ENCODE measurements around the gene ITGA2. TPM values are rescaled to one million over a fixed set of nuclear protein-coding genes. Genes with fewer than 3 reads are reported as not detected.

ITGA2 gene
- total RNA-seq, 4 donors from 2014 or later, result 0.07 to 0.41 (median 0.24) TPM

- no peaks in the 10 kb centered on the region for H3K36me3 ChIP-seq
- in situ Hi-C loops (cut with MboI; ENCODE audit: low sequenced_read_pairs in 4 of 4), result no loop called here
- H3K4me3 ChIP-seq, result no peak overlapping the region
- TF ChIP-seq POLR2A (IDR thresholded peaks at IDR 0.05), result no peak
- TF ChIP-seq, protein P1, sequence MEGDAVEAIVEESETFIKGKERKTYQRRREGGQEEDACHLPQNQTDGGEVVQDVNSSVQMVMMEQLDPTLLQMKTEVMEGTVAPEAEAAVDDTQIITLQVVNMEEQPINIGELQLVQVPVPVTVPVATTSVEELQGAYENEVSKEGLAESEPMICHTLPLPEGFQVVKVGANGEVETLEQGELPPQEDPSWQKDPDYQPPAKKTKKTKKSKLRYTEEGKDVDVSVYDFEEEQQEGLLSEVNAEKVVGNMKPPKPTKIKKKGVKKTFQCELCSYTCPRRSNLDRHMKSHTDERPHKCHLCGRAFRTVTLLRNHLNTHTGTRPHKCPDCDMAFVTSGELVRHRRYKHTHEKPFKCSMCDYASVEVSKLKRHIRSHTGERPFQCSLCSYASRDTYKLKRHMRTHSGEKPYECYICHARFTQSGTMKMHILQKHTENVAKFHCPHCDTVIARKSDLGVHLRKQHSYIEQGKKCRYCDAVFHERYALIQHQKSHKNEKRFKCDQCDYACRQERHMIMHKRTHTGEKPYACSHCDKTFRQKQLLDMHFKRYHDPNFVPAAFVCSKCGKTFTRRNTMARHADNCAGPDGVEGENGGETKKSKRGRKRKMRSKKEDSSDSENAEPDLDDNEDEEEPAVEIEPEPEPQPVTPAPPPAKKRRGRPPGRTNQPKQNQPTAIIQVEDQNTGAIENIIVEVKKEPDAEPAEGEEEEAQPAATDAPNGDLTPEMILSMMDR (IDR thresholded peaks at IDR 0.05 in 4 of 5, conservative IDR thresholded peaks at IDR 0.05 in 1 of 5), result no peak
- intact Hi-C loops (cut with DNase I; ENCODE audit: low total_unique reads), result no loop called here
- H3K27ac ChIP-seq, result no peak overlapping the region
- H3K4me1 ChIP-seq, result peaks cover 18% of the 10 kb centered on the region in 2 donors
- ATAC-seq, result no peak
- H3K9me3 ChIP-seq, result no peaks in the 10 kb centered on the region
- DNase-seq, result no peak
- no peaks in the 10 kb centered on the region for H3K27me3 ChIP-seq
These were observed 123.8 kb downstream of the ITGA2 start for GRCh38 chr5:53112909-53113308.

GRCh38 chr5:53113947-53114346, 124.8 kb downstream of the ITGA2 start:
- H3K4me1 ChIP-seq, result peaks cover 8 to 13% of the 10 kb centered on the region in 2 donors
- ATAC-seq (no peak), DNase-seq (no peak)
- no peaks in the 10 kb centered on the region for H3K9me3 ChIP-seq
- H3K4me3 ChIP-seq, result no peak overlapping the region
- H3K27ac ChIP-seq, result no peak overlapping the region
- in situ Hi-C loops (cut with MboI; ENCODE audit: low sequenced_read_pairs in 4 of 4), result no loop called here
- no peaks in the 10 kb centered on the region for H3K27me3 ChIP-seq
- H3K36me3 ChIP-seq, result no peaks in the 10 kb centered on the region
- TF ChIP-seq, protein P1 (IDR thresholded peaks at IDR 0.05 in 4 of 5, conservative IDR thresholded peaks at IDR 0.05 in 1 of 5), result no peak
- no peak for TF ChIP-seq POLR2A (IDR thresholded peaks at IDR 0.05)
- intact Hi-C loops (cut with DNase I; ENCODE audit: low total_unique reads), result no loop called here

DNA sequence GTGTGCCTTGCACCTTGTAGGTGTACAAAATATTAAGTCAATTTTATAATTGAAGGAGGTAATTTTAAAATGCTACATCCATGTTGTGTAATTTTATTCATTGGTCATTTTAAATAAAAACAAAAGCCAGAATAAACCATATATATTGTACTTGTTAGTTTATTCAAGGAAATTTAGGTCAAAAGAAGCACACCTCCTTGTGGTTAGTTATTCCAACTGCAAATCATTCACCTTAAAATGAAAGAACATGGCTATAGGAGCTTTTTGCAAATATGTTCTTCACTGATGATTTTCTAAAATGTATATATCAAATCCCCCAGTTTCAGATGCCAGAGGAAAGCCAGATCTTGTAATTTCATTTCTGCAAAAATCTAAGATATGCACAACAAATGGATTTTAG, 125.8 kb downstream of the ITGA2 start:
- Histone ChIP-seq H3K4me1 (peaks cover 7 to 11% of the 10 kb centered on the region in 2 donors), H3K27ac (no peak overlapping the region), H3K36me3 (no peaks in the 10 kb centered on the region), H3K4me3 (no peak overlapping the region), H3K27me3 (no peaks in the 10 kb centered on the region), H3K9me3 (no peaks in the 10 kb centered on the region)
- no peak for DNase-seq
- no peak for ATAC-seq
- TF ChIP-seq, protein P1 (IDR thresholded peaks at IDR 0.05 in 4 of 5, conservative IDR thresholded peaks at IDR 0.05 in 1 of 5), result no peak
- TF ChIP-seq POLR2A (IDR thresholded peaks at IDR 0.05), result no peak
- in situ Hi-C loops (cut with MboI; ENCODE audit: low sequenced_read_pairs in 4 of 4), result no loop called here
- intact Hi-C loops (cut with DNase I; ENCODE audit: low total_unique reads), result no loop called here

DNA sequence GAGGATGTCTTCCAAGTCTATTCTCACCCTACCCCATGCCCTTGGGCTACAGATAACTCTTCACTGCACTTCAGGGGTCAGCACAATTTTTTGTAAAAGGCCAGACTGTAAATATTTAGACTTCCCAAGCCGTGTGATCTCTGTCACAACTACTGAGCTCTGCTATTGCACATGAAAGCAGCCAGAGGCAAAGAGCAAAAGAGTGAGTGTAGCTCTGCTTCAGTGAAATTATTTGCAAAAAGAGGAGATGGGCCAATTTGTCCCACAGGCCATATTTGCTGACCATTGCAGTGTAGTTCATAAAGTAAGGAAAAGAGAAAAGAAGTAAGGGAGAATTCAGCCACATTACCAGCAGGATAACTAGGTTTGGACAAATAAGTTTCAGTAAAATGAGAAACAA, 127.4 kb downstream of the ITGA2 start:
- no peaks in the 10 kb centered on the region for H3K9me3 ChIP-seq
- intact Hi-C loops (cut with DNase I; ENCODE audit: low total_unique reads), result no loop called here
- H3K36me3 ChIP-seq, result no peaks in the 10 kb centered on the region
- in situ Hi-C loops (cut with MboI; ENCODE audit: low sequenced_read_pairs in 4 of 4), result no loop called here
- H3K4me1 ChIP-seq, result no peaks in the 10 kb centered on the region
- H3K4me3 ChIP-seq, result no peak overlapping the region
- H3K27me3 ChIP-seq, result no peaks in the 10 kb centered on the region
- DNase-seq (no peak), ATAC-seq (no peak)
- TF ChIP-seq POLR2A (IDR thresholded peaks at IDR 0.05), result no peak
- TF ChIP-seq, protein P1 (IDR thresholded peaks at IDR 0.05 in 4 of 5, conservative IDR thresholded peaks at IDR 0.05 in 1 of 5), result no peak
- H3K27ac ChIP-seq, result no peak overlapping the region

DNA sequence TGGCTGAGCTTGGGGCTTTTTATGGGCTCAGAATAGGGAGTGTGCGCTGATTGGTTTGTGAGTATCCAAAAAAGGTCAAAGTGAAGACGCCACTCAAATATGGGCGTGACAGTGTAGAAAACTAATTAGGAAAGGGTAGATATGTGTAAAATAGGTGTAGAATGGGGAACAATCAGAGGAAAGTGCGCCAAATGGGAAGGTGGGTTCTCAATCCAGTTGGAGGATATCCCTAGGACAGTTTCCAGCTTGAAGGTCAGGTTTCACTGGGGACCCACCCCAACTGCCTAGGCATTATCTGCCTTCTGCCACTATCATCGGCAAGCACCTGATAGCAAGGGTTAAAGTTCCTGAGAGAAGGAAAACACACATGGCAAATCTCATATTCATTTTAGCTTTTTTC, 129.7 kb downstream of the ITGA2 start:
- DNase-seq (no peak), ATAC-seq (no peak)
- Histone ChIP-seq H3K36me3 (no peaks in the 10 kb centered on the region), H3K27me3 (no peaks in the 10 kb centered on the region), H3K9me3 (no peaks in the 10 kb centered on the region), H3K4me3 (no peak overlapping the region), H3K27ac (no peak overlapping the region), H3K4me1 (no peaks in the 10 kb centered on the region)
- in situ Hi-C loops (cut with MboI; ENCODE audit: low sequenced_read_pairs in 4 of 4) (no loop called here), intact Hi-C loops (cut with DNase I; ENCODE audit: low total_unique reads) (no loop called here)
- no peak for TF ChIP-seq POLR2A (IDR thresholded peaks at IDR 0.05)
- TF ChIP-seq, protein P1 (IDR thresholded peaks at IDR 0.05 in 4 of 5, conservative IDR thresholded peaks at IDR 0.05 in 1 of 5), result no peak
